HG02884 (cell line): Measurements from ENCODE around the gene CDO1.

Experiments
- ATAC-seq: cut with Tn5 transposase; IDR thresholded peaks from one replicate; pipeline ENCODE4 v1.9.1; 2021; ENCODE audit warnings: mild to moderate bottlenecking, moderate library complexity; ENCODE audit not compliant: unreplicated experiment

Gene CDO1

GRCh38 chr5:115816226-115817081 lies at the start of gene CDO1:
TSS of gene CDO1 (minus strand) at chr5:115816659. CDS start at chr5:115816397, 262 bp downstream.
- ATAC-seq: no peak

DNA sequence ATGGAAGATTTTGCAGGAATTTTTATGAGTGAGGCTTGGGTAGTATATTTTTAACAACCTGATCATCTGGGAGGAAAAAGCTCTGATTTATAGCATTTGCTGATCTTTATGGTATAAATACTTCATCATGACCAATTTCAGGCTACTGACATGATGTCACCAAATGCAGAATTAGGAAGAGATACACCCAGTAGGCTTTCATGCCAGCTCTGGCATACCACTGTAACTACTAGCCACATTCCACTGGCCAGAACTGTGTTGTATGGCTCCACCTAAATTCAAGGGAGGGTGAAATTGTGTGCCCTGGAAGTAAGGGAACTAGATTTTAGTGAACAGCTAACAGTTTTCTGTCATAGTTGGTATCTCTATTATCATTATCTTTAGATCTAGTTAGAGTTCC lies 42.9 kb upstream of the CDO1 start:
- ATAC-seq: no peak

DNA sequence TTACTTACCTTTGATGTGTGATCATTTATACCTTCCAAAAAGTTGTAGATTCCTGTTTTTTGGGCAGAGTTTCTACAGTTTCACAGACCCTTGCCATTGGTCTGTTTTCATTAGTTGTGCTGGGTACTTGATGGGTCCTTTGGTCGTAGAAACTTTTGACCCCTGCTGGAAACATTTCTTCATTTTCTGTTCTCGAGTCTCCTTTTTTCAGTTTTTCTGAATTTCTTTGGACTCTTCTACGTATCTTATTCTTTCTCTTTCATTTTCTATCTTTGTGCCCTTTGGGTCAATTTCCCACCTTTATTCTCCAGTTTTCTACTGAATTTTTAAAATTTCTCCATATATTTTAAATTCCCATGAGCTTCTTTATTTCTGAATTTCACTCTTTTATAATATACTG lies 41.9 kb upstream of the CDO1 start:
- no peak for ATAC-seq

DNA sequence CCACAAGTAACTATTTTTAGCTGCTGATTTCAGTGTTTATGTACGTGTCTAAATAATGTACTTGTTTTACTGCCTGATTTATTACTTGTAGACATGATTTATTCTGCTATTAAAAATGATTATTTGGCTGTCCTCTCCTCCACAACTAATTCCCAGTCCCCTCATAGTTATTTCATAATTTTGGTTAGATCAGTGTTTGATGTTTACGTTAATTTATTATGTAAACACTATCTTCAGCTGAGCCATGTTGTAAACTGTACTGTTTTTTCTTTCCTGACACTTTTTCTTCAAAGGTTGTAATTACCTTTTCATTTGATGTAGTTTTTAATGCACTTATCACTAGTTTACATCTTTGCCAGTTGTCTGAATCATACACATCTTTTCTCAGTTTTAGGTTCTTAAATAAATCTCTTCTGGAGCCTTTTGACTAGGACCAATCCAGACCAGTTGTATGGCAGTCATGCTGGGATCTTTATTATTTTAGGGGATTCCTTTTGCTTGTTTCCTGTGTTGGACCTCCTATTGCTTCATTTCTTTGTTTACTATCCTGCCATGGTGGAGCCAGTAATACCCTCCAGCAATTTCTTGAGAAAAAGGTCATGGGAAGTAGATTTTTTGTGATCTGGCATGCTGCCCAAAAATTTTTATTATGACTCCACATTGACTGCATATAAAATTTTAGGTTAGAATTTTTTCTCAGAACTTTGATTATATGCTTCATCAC lies 41.3 kb upstream of the CDO1 start:
- ATAC-seq: no peak

GRCh38 chr5:115857057-115857479 lies 40.6 kb upstream of the CDO1 start:
- no peak for ATAC-seq

DNA sequence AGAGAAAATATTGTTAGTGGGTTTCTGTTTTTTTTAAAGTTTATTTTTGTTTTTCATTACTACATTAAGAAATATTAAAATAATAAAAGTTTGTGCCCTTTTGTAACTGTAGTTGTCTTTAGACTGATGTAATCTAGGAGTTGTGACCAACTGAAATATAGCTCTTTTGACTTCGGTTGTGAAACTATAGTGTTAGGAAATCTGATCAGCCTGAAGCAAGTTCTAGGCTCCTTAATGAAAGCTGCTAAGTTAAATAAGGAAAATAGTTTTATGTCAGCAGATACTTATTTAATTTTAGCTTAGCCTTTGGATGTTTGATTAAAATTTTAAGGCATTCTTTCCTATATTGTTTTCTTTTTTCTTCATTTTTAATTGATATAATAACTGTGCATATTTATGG lies 39.5 kb upstream of the CDO1 start:
- no peak for ATAC-seq

GRCh38 chr5:115854139-115854538 lies 37.7 kb upstream of the CDO1 start:
- no peak for ATAC-seq

DNA sequence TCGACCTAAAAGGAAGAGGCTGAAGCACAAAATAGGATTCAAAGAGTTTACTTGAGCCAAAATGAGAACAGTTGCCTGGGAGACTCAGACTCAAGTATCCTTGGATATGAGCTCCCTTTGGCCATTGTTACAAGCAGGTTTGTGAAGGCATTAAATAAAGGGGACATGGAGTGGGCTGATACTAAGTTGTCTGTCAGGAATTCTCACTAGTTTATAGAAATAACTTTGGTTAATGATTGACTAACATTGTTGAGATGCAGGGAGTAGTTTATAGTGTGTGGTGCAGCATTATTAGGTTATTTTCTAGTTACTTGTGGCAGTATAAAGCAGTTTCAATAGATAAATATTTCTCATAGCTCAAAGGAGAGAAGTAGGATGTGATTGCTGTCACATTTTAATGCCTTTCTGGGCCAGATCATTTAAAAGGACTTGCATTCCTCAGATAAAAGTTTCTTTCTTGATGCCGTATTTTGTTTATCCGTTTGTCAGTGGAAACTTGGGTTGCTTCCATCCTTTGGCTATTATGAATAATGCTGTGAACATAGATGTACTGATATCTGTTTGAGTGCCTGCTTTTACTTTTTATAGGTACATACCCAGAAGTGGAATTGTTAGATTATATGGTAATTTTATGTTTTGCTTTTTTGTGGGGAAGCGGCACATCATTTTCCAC lies 34.4 kb upstream of the CDO1 start:
- ATAC-seq: no peak

- ATAC-seq: no peak
Measured at GRCh38 chr5:115849258-115849798, 32.9 kb upstream of the CDO1 start.

DNA sequence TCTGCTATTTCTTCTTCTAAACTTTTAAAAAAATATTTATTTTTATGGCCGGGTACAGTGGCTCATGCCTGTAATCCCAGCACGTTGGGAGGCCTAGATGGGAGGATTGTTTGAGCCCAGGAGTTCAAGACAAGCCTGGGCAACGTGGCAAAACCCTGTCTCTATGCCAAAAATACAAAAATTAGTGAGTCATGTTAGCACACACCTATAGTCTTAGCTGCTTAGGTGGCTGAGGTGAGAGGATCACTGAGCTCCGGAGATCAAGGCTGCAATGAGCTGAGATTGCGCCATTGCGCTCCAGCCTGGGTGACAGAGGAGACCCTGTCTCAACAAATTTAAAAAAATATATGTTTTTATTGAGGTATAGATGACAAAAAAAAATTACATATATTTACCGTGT lies 30.8 kb upstream of the CDO1 start:
- no peak for ATAC-seq

DNA sequence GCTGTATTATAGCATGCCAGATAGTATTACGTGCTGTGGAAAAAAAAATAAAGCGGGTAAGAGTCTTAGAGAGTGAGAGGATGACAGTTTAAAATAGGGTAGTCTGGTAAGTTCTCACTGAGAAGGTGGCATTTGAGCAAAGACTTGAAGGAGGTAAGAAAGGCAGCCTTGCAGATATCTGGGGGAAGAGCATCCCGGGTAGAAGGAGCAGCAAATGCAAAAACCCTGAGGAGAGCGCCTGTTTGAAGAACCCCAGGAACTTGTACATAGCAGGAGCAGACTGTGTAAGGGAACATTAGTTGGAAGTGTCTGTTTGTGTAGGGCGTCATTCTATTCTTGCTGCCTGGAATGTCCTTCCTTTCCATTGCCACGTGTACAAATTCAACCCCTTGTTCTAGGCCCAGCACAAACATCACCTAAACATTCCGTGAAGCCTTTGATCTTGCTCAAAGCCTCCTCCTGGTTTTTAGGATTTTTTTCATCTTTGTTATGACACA lies 27.9 kb upstream of the CDO1 start:
- ATAC-seq: no peak

GRCh38 chr5:115843444-115844130 lies 27.1 kb upstream of the CDO1 start:
- ATAC-seq: no peak

DNA sequence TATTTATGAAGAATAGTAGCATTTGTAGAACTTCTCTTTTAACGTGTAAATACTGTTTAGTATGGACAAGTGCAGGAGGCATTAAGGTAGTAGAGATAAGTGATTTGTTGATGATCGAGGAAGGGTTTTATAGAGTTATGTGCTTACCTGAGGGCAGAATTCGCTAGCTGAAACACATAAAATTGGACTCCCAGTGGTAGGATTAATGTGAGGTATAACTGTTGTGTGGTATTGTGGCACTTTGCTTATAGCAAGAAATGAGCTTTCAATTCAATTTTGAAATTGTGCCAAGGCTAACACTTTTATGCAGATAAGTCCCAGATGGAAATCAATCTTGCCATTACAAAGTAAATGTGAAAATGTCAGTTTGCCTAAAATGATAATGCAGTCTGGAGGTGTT lies 26.5 kb upstream of the CDO1 start:
- ATAC-seq: no peak

- peak; percentile 22 for ATAC-seq
Measured at GRCh38 chr5:115842089-115842935, 25.9 kb upstream of the CDO1 start.

- peak; percentile 76 for ATAC-seq
Measured at GRCh38 chr5:115841382-115842088, 25.1 kb upstream of the CDO1 start, which contains the start of the genes AP3S1 and ATG12. TSS of gene AP3S1 (plus strand) at chr5:115841935. CDS start at chr5:115842038, 103 bp downstream. TSS of gene ATG12 (minus strand) at chr5:115841565. CDS start at chr5:115841552, 13 bp downstream.

DNA sequence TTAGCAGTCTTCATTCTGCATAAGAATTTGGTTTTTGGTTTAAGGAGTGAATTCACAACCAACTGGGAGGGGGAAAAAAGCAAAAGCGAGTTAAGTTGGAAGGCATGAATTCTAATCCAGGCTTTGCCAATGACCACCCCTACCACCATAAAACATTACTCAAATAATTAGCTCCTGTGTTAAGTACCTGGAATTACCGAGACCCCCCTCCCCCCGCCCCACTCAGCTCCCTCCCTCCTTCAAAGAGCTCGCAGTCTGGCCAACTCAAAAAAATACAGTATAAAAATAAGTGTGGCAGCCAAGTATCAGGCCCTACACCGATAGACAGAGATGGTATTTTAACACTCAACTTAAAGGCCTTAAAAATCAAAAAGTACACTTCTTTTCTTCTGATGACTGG lies 24.4 kb upstream of the CDO1 start:
- ATAC-seq: no peak

DNA sequence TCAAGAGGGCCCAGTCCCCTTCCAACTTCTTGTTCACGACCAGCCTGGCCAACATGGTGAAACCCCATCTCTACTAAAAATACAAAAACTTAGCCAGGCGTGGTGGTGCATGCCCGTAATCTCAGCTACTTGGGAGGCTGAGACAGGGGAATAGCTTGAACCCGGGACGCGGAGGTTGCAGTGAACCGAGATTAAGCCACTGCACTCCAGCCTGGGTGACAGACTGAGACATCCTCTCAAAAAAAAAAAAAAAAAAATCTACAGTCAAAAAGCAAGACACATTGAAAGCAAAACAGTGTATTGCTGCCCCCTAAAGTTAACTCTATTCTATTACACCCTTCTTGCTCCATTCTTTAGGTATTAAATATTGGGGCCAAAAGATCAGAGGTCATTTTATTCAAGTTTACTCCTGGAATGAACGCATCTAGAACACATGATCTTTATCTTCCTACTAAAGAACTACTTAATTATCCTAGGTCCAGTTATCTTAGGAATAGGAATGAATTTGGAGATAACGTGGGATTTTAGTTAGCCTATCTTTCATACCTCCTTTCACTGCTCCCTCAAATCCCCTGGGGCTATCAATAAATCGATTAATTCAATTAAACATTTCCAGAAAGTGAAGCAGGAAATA lies 22.5 kb upstream of the CDO1 start:
- no peak for ATAC-seq

- no peak for ATAC-seq
Measured at GRCh38 chr5:115835481-115835880, 19.0 kb upstream of the CDO1 start.
